Measurements from ENCODE around the gene SHMT1.

- TF ChIP-seq POLR2AphosphoS5 (IDR thresholded peaks at IDR 0.05; ENCODE audit: low read depth, low read length), result no peak
- no peak for TF ChIP-seq POLR2A (IDR thresholded peaks at IDR 0.05; ENCODE audit: low read depth, low read length)
- no peak for TF ChIP-seq TAF1 (IDR thresholded peaks at IDR 0.05; ENCODE audit: borderline replicate concordance, low read depth, low read length)
Measured at GRCh38 chr17:18331879-18332278, 31.5 kb downstream of the SHMT1 start.

Data from GM12892 (cell line).